Measurements from ENCODE around the gene CDH23.

DNA sequence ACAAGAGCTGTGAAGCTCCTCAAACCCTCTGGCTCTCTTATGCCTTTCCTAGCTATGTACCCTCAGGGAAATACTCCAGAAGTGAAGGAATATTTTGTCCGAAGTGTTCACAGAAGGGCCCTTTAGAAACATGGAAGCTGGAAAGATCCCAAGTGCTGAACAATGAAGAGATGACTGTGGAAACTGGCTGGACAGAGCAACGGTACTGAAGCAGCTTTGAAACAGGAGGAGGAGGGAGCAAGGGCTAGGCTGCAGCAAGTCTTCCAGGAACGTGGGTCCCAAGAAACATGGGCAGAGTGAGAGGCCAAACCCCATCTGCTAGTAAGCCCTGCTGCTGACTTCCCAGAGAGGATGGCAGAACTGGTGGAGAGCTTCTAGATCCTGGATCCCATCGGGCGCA, 457.3 kb downstream of the CDH23 start:
- TF ChIP-seq HCFC1 (IDR thresholded peaks at IDR 0.05; ENCODE audit: low read depth, low read length): no peak
- no peak for TF ChIP-seq ATF1 (CRISPR knock-in tag; IDR thresholded peaks at IDR 0.05)
- TF ChIP-seq ATF1 (tag; IDR thresholded peaks at IDR 0.05): no peak
- TF ChIP-seq SMC3 (conservative IDR thresholded peaks at IDR 0.05; ENCODE audit: insufficient read depth, low read depth, low read length): no peak
- TF ChIP-seq MXI1 (IDR thresholded peaks at IDR 0.05; ENCODE audit: low read depth, low read length): no peak
